ENCODE measurements around the gene CYB5R4.

Gene CYB5R4

GRCh38 chr6:83976037-83976755, 116.7 kb downstream of the CYB5R4 start:
- DNase-seq (ENCODE audit: extremely low spot score, insufficient read length, low read depth): no peak
- FAIRE-seq: no peak

- no peak for DNase-seq (ENCODE audit: extremely low spot score, insufficient read length, low read depth)
- FAIRE-seq: no peak
Observed at GRCh38 chr6:83976871-83977270, 117.4 kb downstream of the CYB5R4 start.

GRCh38 chr6:83978324-83978734, 118.8 kb downstream of the CYB5R4 start:
- no peak for FAIRE-seq
- DNase-seq (ENCODE audit: extremely low spot score, insufficient read length, low read depth): no peak

GRCh38 chr6:83978997-83979396, 119.5 kb downstream of the CYB5R4 start:
- no peak for DNase-seq (ENCODE audit: extremely low spot score, insufficient read length, low read depth)
- no peak for FAIRE-seq

- DNase-seq (ENCODE audit: extremely low spot score, insufficient read length, low read depth) (no peak), FAIRE-seq (no peak)
Observed at GRCh38 chr6:83984411-83984810, 124.9 kb downstream of the CYB5R4 start.

GRCh38 chr6:83985308-83985713, 125.8 kb downstream of the CYB5R4 start:
- FAIRE-seq: no peak
- DNase-seq (ENCODE audit: extremely low spot score, insufficient read length, low read depth): no peak

- DNase-seq (ENCODE audit: extremely low spot score, insufficient read length, low read depth): no peak
- no peak for FAIRE-seq
Observed at GRCh38 chr6:83985715-83986114, 126.2 kb downstream of the CYB5R4 start.

- FAIRE-seq (no peak), DNase-seq (ENCODE audit: extremely low spot score, insufficient read length, low read depth) (no peak)
Observed at GRCh38 chr6:83998021-83998584, 138.6 kb downstream of the CYB5R4 start.

GRCh38 chr6:84001119-84001518, 141.6 kb downstream of the CYB5R4 start:
- DNase-seq (ENCODE audit: extremely low spot score, insufficient read length, low read depth): no peak
- FAIRE-seq: no peak

- no peak for DNase-seq (ENCODE audit: extremely low spot score, insufficient read length, low read depth)
- FAIRE-seq: no peak
Observed at GRCh38 chr6:84002226-84002625, 142.7 kb downstream of the CYB5R4 start.

GRCh38 chr6:84003131-84003530, 143.6 kb downstream of the CYB5R4 start:
- no peak for DNase-seq (ENCODE audit: extremely low spot score, insufficient read length, low read depth)
- FAIRE-seq: no peak

GRCh38 chr6:84003654-84004053, 144.2 kb downstream of the CYB5R4 start:
- FAIRE-seq: no peak
- DNase-seq (ENCODE audit: extremely low spot score, insufficient read length, low read depth): no peak

- FAIRE-seq (no peak), DNase-seq (ENCODE audit: extremely low spot score, insufficient read length, low read depth) (no peak)
Observed at GRCh38 chr6:84007871-84008270, 148.4 kb downstream of the CYB5R4 start.

- DNase-seq (ENCODE audit: extremely low spot score, insufficient read length, low read depth) (no peak), FAIRE-seq (no peak)
Observed at GRCh38 chr6:84013354-84013753, 153.9 kb downstream of the CYB5R4 start.

GRCh38 chr6:84013931-84014330, 154.4 kb downstream of the CYB5R4 start:
- FAIRE-seq (no peak), DNase-seq (ENCODE audit: extremely low spot score, insufficient read length, low read depth) (no peak)

GRCh38 chr6:84016029-84016428, 156.5 kb downstream of the CYB5R4 start:
- DNase-seq (ENCODE audit: extremely low spot score, insufficient read length, low read depth) (no peak), FAIRE-seq (no peak)
